A673 (cell line): Measurements from ENCODE around the gene PFKM. TPM values are rescaled to one million over a fixed set of nuclear protein-coding genes. Genes with fewer than 3 reads are reported as not detected.
"Not testable (repeated sequence)": the region's sequence is repeated elsewhere in the genome, so short reads cannot be mapped to it uniquely, and the experiment has no call there.

ENCODE experiments used
- BruUV-seq: library from RNA; stranded (reverse); fragments of 400-500 nt; replicated peaks from 2 replicates; lab custom pipeline; 2021; lab: Mats Ljungman, UMichigan
- CTCF ChIA-PET: fragments of 300-600 bp; sonication (Branson Sonifier 250); formaldehyde crosslinking; loops from one replicate; lab custom pipeline; 2022; ENCODE audit warnings: antibody characterized with exemption; lab: Charles Lee
- POLR2A ChIA-PET: fragments of 300-600 bp; sonication (Branson Sonifier 250); formaldehyde crosslinking; loops from one replicate; lab custom pipeline; 2022; ENCODE audit warnings: antibody characterized with exemption; ENCODE audit not compliant: low non-redundant PET; lab: Charles Lee
- DNase-seq: peaks from one replicate; pipeline ENCODE4 v3.0.0-alpha.2; 2015; ENCODE audit warnings: low spot score
- H3K27ac ChIP-seq: fragments of 200-600 bp; sonication (generic); 2 replicates; pipeline ENCODE4 v1.5.1; 2016; ENCODE audit warnings: mixed run types, low read depth, mild to moderate bottlenecking, mixed read lengths, antibody characterized with exemption, low read length; ENCODE audit not compliant: poor library complexity, severe bottlenecking
- H3K27me3 ChIP-seq: fragments of 200-600 bp; sonication (generic); replicated peaks from 2 replicates; pipeline ENCODE4 v1.6.1; 2017; ENCODE audit warnings: mixed run types, low read depth, mild to moderate bottlenecking, mixed read lengths, antibody characterized with exemption, low read length; ENCODE audit not compliant: insufficient read depth, poor library complexity
- H3K36me3 ChIP-seq: fragments of 200-600 bp; sonication (generic); 2 replicates; pipeline ENCODE4 v1.6.1; 2016; ENCODE audit warnings: mixed run types, mild to moderate bottlenecking, mixed read lengths, antibody characterized with exemption, low read length; ENCODE audit not compliant: insufficient read depth, poor library complexity, severe bottlenecking
- H3K4me1 ChIP-seq: fragments of 200-600 bp; sonication (generic); 2 replicates; pipeline ENCODE4 v1.6.1; 2017; ENCODE audit warnings: mixed run types, mild to moderate bottlenecking, mixed read lengths, antibody characterized with exemption, low read length; ENCODE audit not compliant: insufficient read depth, poor library complexity, severe bottlenecking
- H3K4me3 ChIP-seq: fragments of 200-600 bp; sonication (generic); 2 replicates; pipeline ENCODE4 v1.5.1; 2016; ENCODE audit warnings: low read depth, mixed run types, mild to moderate bottlenecking, mixed read lengths, low read length; ENCODE audit not compliant: poor library complexity, severe bottlenecking
- H3K9me3 ChIP-seq: fragments of 200-600 bp; sonication (generic); 2 replicates; pipeline ENCODE4 v1.6.1; 2016; ENCODE audit warnings: mixed run types, low read depth, mild to moderate bottlenecking, mixed read lengths, antibody characterized with exemption, low read length; ENCODE audit not compliant: poor library complexity, severe bottlenecking
- CTCF ChIP-seq: fragments of 300-800, 200-600 bp; sonication (generic); conservative IDR thresholded peaks from 2 replicates; pipeline ENCODE4 v1.5.1; 2017; ENCODE audit warnings: low read depth, mild to moderate bottlenecking, antibody characterized with exemption, low read length, moderate library complexity, mixed read lengths
- EZH2 ChIP-seq: fragments of 200-600 bp; sonication (generic); IDR thresholded peaks from 2 replicates; pipeline ENCODE4 v1.6.1; 2017; ENCODE audit warnings: borderline replicate concordance, low read depth, mild to moderate bottlenecking, mixed read lengths, antibody characterized with exemption, low read length; ENCODE audit not compliant: poor library complexity, severe bottlenecking
- intact Hi-C: fragments of 100-400 bp; cut with micrococcal nuclease; formaldehyde crosslinking; loops from one replicate; pipeline ENCODE4 v1.10.0; 2022; ENCODE audit not compliant: unreplicated experiment
- total RNA-seq: library from RNA; stranded (reverse); gene quantifications from 2 replicates; pipeline ENCODE4 v1.2.3, GENCODE V29; 2021

The PFKM gene
- total RNA-seq, 1 experiment from 2014 or later: 114 TPM

- intact Hi-C loops: no loop called here
- Histone ChIP-seq H3K9me3 (no peaks in the 10 kb centered on the region), H3K4me1 (peaks cover 12% of the 10 kb centered on the region), H3K4me3 (no peak overlapping the region), H3K27ac (no peak overlapping the region), H3K36me3 (peaks cover 81% of the 10 kb centered on the region), H3K27me3 (no peaks in the 10 kb centered on the region)
- no TSS peak for BruUV-seq
- DNase-seq: no peak
- ChIA-PET POLR2A (no interaction called here), CTCF (no interaction called here)
- TF ChIP-seq EZH2 (no peak), CTCF (no peak)
These were observed 24.7 kb downstream of the PFKM start for GRCh38 chr12:48143898-48144297.

- ChIA-PET POLR2A (interaction anchor here (0.6 kb wide), 1 partner anchor 289 kb away, joined by 3 read pairs; no protein-coding TSS in a partner anchor), CTCF (no interaction called here)
- Histone ChIP-seq H3K4me1 (peaks cover 12% of the 10 kb centered on the region), H3K27me3 (no peaks in the 10 kb centered on the region), H3K27ac (peak overlapping the region; percentile 1), H3K4me3 (no peak overlapping the region), H3K36me3 (peaks cover 82% of the 10 kb centered on the region), H3K9me3 (no peaks in the 10 kb centered on the region)
- intact Hi-C loops: no loop called here
- DNase-seq: no peak
- BruUV-seq: no TSS peak
- no peak for TF ChIP-seq CTCF
- no peak for TF ChIP-seq EZH2
These were observed 26.8 kb downstream of the PFKM start for GRCh38 chr12:48145981-48146380.

GRCh38 chr12:48151103-48151771, 32.1 kb downstream of the PFKM start:
- intact Hi-C loops: no loop called here
- no peak overlapping the region for H3K4me3 ChIP-seq
- ChIA-PET CTCF (no interaction called here), POLR2A (no interaction called here)
- BruUV-seq: no TSS peak
- no peaks in the 10 kb centered on the region for H3K27me3 ChIP-seq
- TF ChIP-seq CTCF (no peak), EZH2 (no peak)
- H3K4me1 ChIP-seq: peaks cover 4% of the 10 kb centered on the region
- peaks cover 43% of the 10 kb centered on the region for H3K36me3 ChIP-seq
- H3K9me3 ChIP-seq: no peaks in the 10 kb centered on the region
- H3K27ac ChIP-seq: no peak overlapping the region
- DNase-seq: no peak

- H3K4me3 ChIP-seq, CTCF ChIA-PET, H3K36me3 ChIP-seq, H3K4me1 ChIP-seq, H3K27ac ChIP-seq, H3K9me3 ChIP-seq, H3K27me3 ChIP-seq, BruUV-seq, DNase-seq, POLR2A ChIA-PET: not testable (repeated sequence)
- intact Hi-C loops: loop anchor here (5.0 kb wide), 1 partner anchor 48 kb away; the partner anchor contains the start of gene SENP1
These were observed 36.6 kb downstream of the PFKM start for GRCh38 chr12:48155786-48156185.
